Endometrial microvascular endothelial cells (primary cell): ENCODE measurements around the gene NHEJ1. TPM values are rescaled to one million over a fixed set of nuclear protein-coding genes. Genes with fewer than 3 reads are reported as not detected.

ENCODE experiments used
- in situ Hi-C: cut with HindIII; loops from 2 replicates; pipeline ENCODE4 v1.10.0; 2017; ENCODE audit warnings: low sequenced_read_pairs, low pct_unique_long_range_greater_than_20kb; ENCODE audit errors: inconsistent ontology term
- total RNA-seq: library from RNA; depleted of rRNA; stranded (reverse); fragments of >200 nt; gene quantifications from one replicate; pipeline ENCODE4 v1.2.3, GENCODE V29; 2015; ENCODE audit errors: inconsistent ontology term

Gene NHEJ1
- total RNA-seq, 1 donor from 2014 or later: 25.8 TPM

GRCh38 chr2:219106251-219106650, 54.4 kb downstream of the NHEJ1 start:
- in situ Hi-C loops: no loop called here

DNA sequence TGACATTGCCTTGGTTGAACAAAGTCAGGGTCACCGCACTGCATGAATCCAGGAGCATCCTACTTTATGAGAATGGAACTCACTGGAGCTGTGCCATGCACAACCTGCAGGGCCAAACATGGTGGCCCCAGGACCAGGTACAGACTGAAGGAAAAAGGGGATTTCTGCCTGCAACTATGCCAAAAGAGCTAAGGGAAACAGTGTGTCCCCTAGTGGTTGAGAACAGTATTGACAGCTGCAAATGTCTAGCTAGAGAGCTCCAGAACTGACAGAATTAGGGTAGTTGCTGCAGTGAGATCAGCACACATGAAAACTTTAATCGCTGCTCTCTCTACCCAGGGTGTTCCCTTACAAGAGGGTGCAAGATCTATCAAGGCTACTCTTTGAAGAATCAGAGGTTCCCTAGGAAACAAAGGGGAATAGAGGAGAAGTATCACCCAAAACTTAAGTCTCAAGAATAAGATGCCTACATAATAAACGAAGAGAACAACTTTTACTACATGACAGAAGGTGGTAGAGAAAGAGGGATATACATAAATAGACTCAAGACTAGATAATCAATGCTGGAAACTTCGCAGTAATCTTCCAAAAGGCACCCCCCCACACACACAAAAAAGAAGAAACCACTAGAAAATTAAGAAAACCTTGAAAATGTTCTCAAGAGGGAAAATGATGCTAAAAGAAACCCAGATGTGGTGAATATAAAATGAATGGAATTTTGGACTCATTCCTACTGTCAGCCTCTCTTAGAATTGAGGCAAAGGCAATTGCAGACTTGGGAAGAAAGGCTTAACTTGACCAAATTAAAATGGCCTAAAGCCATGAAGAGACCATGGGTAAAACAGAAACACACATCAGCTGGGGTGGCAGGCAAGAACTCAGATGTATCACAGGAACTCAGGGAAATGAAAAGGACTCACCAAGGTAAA, 56.2 kb downstream of the NHEJ1 start:
- in situ Hi-C loops: no loop called here

DNA sequence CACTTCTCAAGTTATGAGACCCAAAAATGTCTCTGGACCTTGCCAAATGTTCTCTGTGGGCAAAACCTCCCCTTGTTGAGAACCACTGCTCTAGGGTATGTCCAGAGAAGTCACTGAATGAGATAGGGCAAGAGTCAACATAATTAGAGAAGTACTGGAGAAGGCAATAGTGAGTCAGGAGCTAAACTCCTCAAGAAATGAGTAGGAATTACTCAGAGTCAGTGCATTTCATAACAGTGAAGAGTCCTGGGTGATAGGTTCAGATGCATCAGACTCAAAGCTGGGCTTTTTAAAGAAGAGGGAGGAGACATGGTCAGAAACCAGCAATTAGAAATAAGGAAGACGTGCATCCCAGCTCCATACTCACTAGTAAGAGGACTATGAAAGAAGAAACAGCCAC, 61.3 kb downstream of the NHEJ1 start:
- in situ Hi-C loops: no loop called here

GRCh38 chr2:219095406-219095935, 65.1 kb downstream of the NHEJ1 start:
- in situ Hi-C loops: no loop called here

DNA sequence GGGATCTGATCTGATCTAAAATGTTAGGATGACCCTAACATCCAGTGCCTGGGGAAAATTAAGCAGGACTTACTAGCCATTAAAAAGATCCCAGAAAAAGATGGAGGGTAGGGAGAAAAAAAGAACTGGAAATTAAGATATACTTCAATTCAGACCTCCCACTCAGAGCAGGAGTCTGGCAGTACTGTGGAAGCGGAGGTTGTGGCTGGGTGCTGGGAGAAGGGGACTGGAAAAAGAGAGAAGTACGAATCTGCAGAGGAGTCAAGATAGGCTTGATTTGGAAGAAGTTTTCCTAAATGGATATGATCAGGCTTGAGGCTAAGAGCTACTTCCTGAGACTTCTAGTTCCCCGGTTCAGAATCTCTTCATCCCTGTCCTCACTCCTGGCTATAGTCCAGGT, 66.4 kb downstream of the NHEJ1 start:
- in situ Hi-C loops: no loop called here

DNA sequence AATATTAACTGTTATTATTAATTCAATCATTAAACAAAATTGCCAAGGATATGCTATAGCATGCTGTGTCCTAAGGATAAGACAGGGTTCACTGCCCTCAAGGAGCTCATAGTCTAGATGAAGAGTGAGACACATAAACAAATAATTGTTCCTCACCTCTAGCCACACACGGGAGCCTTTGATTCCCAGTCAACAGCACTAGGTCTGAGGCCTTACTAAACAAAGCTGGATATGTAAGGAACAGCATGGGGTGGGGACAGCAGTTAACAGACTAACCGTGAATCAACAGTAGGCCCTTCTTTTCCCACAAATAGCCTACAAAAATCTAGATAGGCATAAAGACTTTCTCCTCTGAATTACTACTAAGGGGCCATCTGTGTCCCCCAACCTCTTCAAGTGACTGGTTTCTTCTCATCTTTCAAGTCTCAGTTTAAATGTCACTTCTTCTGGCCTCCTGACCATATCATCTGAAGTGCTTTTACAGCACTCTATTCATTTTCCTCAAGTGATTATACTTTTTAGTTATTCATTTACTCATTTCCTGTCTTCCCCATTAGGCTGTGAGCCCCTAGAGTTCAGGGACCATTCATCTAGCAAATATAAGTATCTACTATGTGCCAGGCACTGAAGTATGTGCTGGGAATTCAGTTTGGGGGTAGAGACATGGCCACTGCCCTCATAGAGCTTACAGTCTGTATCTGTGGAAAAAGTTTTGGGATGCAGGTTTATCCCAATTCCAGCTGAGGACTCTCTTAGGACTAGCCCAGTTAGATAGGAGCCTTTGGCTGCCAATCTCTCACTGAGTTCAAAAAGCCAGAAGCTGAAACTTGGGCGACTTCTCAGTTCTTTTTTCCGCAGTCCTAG, 69.9 kb downstream of the NHEJ1 start:
- in situ Hi-C loops: no loop called here

- in situ Hi-C loops: no loop called here
Measured at GRCh38 chr2:219089330-219089729, 71.3 kb downstream of the NHEJ1 start.

GRCh38 chr2:219087848-219088247, 72.8 kb downstream of the NHEJ1 start:
- in situ Hi-C loops: no loop called here

DNA sequence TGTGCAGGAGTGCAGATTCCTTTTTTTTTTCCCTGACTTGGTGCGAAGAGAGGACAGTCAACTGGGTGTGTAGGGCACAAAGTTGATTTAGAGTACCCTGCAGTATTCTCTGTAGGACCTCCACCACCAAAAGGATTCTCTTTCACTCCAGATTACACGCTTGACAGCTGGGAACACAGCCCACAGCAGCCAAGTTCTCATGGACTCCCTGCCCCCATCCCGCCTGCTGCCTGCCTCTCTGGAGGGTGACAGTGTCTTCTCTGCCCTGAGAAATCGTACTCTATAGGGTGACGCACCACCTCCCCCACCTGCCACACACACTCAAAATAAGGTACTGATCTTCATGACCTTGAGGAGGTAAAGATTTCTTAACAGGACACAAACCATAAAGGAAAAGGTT, 73.3 kb downstream of the NHEJ1 start:
- in situ Hi-C loops: no loop called here

- in situ Hi-C loops: no loop called here
Measured at GRCh38 chr2:219086196-219086595, 74.4 kb downstream of the NHEJ1 start.

GRCh38 chr2:219084791-219085190, 75.8 kb downstream of the NHEJ1 start:
- in situ Hi-C loops: no loop called here

GRCh38 chr2:219082332-219082958, 78.2 kb downstream of the NHEJ1 start:
- in situ Hi-C loops: no loop called here

- in situ Hi-C loops: no loop called here
Measured at GRCh38 chr2:219081701-219082331, 78.8 kb downstream of the NHEJ1 start.

GRCh38 chr2:219081096-219081495, 79.5 kb downstream of the NHEJ1 start:
- in situ Hi-C loops: no loop called here

DNA sequence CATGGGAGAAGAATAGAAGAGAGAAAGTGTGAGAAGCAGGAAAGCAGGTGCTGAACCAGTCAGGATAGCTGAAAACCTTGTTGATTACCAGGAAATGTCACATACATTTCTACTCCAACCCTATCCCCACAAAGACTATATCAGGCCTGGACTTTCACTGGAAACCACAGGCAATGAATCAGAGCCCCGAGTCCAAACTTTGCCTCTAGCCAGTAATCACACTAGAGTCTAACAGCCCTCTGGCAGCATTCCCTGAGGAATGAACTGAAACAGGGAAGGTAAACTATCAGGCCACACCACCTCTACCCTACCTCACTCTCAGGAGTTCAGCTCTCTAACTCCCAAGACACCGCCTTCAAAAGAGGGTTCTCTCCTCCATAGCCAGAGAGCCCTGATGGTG, 81.2 kb downstream of the NHEJ1 start:
- in situ Hi-C loops: no loop called here

DNA sequence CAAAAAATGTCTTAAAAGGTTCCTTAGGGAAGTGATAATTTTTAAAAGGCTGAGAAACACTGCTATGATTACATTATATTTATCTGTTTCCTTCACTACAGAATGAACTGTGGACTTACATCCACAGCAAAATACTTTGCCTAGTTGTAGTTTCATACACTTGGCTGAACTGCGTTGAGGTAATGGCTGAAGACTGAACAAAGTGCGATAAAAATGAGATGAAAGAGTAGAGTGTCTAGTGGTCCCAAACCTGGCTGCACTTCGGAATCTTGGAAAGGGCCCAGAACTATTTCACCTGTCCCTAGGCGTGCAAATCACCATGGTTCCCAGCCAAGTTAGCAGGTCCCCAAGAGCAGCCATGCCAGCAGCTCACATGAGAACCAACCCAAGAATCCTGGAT, 81.7 kb downstream of the NHEJ1 start:
- in situ Hi-C loops: no loop called here

DNA sequence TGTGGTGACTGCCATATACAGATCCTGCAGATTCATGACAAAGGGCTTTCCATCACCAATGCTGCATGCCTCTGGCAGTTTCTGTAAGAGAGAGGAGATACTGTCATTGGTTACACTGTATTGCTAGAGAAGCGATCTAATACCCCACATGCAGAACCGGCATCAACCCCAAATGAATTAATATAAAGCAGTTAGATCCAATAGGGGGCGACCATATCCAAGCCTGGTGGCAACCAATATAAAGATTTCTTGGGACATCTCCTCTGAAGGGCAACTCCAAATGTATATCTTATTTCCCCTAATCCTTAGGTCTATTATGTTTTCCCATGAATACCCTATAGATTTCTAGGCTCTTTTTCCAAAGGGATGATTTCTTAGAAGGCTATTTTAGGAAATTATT, 82.5 kb downstream of the NHEJ1 start:
- in situ Hi-C loops: no loop called here

DNA sequence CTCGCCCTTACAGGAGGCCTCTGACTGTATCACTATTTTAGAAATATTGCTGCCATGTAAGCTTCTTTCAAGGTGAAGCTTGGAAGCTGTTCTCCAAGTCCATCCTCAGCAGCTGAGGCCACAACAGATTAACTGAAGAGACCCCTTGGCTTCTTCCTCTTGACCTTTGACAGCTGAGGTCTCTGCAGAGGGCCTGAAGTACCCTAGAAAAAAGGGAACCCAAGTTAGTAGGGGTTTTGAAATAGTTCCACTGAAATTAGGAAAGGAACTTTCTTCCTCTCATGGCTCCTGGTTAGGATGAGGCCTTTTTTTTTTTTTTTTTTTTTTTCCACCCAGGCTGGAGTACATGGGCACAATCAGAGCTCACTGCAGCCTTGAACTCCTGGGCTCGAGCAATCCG, 84.4 kb downstream of the NHEJ1 start:
- in situ Hi-C loops: no loop called here
